SU-DHL-6 (cell line): ENCODE results near the gene DENND5A.

Experiments
- H2AFZ ChIP-seq: fragments of 200-600 bp; sonication (generic); 2 replicates; pipeline ENCODE4 v1.6.1; 2014; ENCODE audit warnings: low read depth, mild to moderate bottlenecking, moderate library complexity, mixed read lengths, antibody characterized with exemption, low read length; ENCODE audit not compliant: severe bottlenecking
- H3F3A ChIP-seq: fragments of 200-600 bp; shearing (Covaris generic); 2 replicates; pipeline ENCODE4 v1.6.0; 2016; ENCODE audit warnings: antibody characterized with exemption, mild to moderate bottlenecking; ENCODE audit not compliant: insufficient read depth
- H3K27ac ChIP-seq: fragments of 200-600 bp; sonication (generic); 2 replicates; pipeline ENCODE4 v1.5.1; 2016; ENCODE audit warnings: low read depth, mild to moderate bottlenecking, low read length, moderate library complexity, mixed read lengths
- H3K27me3 ChIP-seq: fragments of 200-600 bp; sonication (generic), shearing (Covaris generic); 2 replicates; pipeline ENCODE4 v1.6.0; 2014; ENCODE audit warnings: mild to moderate bottlenecking, low read length
- H3K36me3 ChIP-seq: fragments of 200-600 bp; sonication (generic); 2 replicates; pipeline ENCODE4 v1.6.1; 2014; ENCODE audit warnings: mild to moderate bottlenecking, low read length, mixed read lengths
- H3K4me2 ChIP-seq: fragments of 300-600, 200-600 bp; shearing (Covaris generic), sonication (generic); 2 replicates; pipeline ENCODE4 v1.6.0; 2014; ENCODE audit warnings: low read length, low read depth, mild to moderate bottlenecking; ENCODE audit not compliant: poor library complexity, severe bottlenecking
- H3K4me3 ChIP-seq: fragments of 200-600 bp; sonication (generic); 2 replicates; pipeline ENCODE4 v1.5.1; 2014; ENCODE audit warnings: antibody characterized with exemption, low read length, mild to moderate bottlenecking, mixed read lengths; ENCODE audit not compliant: insufficient read depth, poor library complexity, severe bottlenecking
- H3K79me2 ChIP-seq: fragments of 200-600 bp; sonication (generic); 2 replicates; pipeline ENCODE4 v1.6.1; 2014; ENCODE audit warnings: mild to moderate bottlenecking, low read length, moderate library complexity; ENCODE audit not compliant: insufficient read depth
- H3K9ac ChIP-seq: fragments of 200-600 bp; sonication (generic); 2 replicates; pipeline ENCODE4 v1.7.0; 2014; ENCODE audit warnings: mild to moderate bottlenecking, low read length
- H3K9me2 ChIP-seq: fragments of 200-600 bp; sonication (generic); replicated peaks from 2 replicates; pipeline ENCODE4 v1.6.1; 2014; ENCODE audit warnings: low read length; ENCODE audit not compliant: insufficient read depth
- H3K9me3 ChIP-seq: fragments of 200-600 bp; sonication (generic); 2 replicates; pipeline ENCODE4 v1.6.1; 2014; ENCODE audit warnings: low read length, mixed read lengths; ENCODE audit not compliant: insufficient read depth
- H4K20me1 ChIP-seq: fragments of 200-600 bp; sonication (generic); 2 replicates; pipeline ENCODE4 v1.6.1; 2014; ENCODE audit warnings: low read depth, mild to moderate bottlenecking, antibody characterized with exemption, low read length, moderate library complexity, mixed read lengths
- EZH2phosphoT487 ChIP-seq: fragments of 200-600 bp; sonication (generic), shearing (Covaris generic); conservative IDR thresholded peaks from 2 replicates; pipeline ENCODE4 v1.6.1; 2018; ENCODE audit warnings: mild to moderate bottlenecking, antibody characterized with exemption, low read length, moderate library complexity, mixed read lengths
- TF ChIP-seq, protein P1 (sequence below): fragments of 200-600 bp; sonication (generic); IDR thresholded peaks from one replicate; pipeline ENCODE4 v1.5.1; 2017; ENCODE audit warnings: antibody characterized with exemption, mild to moderate bottlenecking, low read length, moderate library complexity; ENCODE audit not compliant: insufficient read depth, poor library complexity, severe bottlenecking

Gene DENND5A

DNA sequence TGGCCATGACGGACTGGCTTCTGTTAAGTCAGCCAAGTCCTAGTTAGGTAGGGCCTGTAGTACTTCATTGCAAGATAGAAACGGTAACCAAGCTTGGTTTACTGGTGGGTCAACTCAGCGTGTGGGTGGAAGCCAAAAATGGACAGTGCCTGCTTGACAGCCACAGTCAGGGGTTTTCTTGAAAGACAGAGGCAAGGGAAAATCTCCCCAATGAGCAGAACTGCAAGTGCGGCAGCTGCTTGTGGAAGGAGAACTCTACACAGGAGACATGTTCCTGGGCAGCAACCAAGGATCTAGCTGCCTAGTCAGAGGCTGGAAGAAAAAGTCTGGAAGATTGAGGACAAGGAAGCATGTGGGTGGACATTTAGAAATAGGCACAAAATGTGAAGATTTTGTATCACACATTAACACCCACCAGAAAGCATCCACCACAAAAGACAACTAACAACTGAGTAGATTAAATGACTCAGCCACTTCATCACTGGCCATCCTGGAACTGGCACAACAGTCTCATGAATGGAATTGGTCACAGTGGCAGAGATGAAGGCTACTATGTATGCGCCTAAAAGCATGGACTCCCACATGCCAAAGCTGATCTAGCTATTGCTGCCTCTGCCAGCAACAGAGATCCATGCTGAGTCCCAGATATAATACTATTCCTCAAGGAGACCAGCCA lies 132.8 kb downstream of the DENND5A start:
- Histone ChIP-seq H3K9me3 (no peaks in the 10 kb centered on the region), H4K20me1 (no peaks in the 10 kb centered on the region), H3K27ac (no peak overlapping the region), H3K27me3 (no peaks in the 10 kb centered on the region), H3K9ac (no peak overlapping the region), H3K36me3 (no peaks in the 10 kb centered on the region), H3K9me2 (no peaks in the 10 kb centered on the region), H3F3A (no peaks in the 10 kb centered on the region), H2AFZ (no peak overlapping the region), H3K4me3 (no peak overlapping the region), H3K4me2 (no peak overlapping the region), H3K79me2 (no peaks in the 10 kb centered on the region)
- TF ChIP-seq, protein P1, sequence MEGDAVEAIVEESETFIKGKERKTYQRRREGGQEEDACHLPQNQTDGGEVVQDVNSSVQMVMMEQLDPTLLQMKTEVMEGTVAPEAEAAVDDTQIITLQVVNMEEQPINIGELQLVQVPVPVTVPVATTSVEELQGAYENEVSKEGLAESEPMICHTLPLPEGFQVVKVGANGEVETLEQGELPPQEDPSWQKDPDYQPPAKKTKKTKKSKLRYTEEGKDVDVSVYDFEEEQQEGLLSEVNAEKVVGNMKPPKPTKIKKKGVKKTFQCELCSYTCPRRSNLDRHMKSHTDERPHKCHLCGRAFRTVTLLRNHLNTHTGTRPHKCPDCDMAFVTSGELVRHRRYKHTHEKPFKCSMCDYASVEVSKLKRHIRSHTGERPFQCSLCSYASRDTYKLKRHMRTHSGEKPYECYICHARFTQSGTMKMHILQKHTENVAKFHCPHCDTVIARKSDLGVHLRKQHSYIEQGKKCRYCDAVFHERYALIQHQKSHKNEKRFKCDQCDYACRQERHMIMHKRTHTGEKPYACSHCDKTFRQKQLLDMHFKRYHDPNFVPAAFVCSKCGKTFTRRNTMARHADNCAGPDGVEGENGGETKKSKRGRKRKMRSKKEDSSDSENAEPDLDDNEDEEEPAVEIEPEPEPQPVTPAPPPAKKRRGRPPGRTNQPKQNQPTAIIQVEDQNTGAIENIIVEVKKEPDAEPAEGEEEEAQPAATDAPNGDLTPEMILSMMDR, result no peak
- TF ChIP-seq EZH2phosphoT487, result no peak

DNA sequence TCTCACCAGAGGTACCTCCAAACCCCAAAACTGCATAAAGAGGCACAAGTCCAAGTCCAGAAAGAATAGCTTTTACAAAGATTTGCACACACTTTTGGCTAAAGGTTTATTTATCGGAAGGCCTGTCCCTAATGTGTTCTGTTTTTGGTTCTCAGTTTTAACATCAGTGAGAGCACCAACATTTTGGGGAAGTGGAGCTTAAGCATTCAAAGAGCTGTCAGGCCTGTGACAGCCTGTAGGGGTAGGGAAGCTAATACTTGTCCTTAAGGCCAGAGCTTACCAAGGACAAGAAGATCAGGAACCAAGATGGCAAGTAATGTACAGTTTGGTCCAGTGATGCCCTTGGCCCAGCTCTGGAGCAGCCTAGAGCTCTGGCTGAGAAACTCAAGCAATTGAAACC lies 134.9 kb downstream of the DENND5A start:
- Histone ChIP-seq H2AFZ (no peak overlapping the region), H3K4me3 (no peak overlapping the region), H3F3A (no peaks in the 10 kb centered on the region), H3K27ac (no peak overlapping the region), H4K20me1 (no peaks in the 10 kb centered on the region), H3K9ac (no peak overlapping the region), H3K9me2 (no peaks in the 10 kb centered on the region), H3K36me3 (no peaks in the 10 kb centered on the region), H3K9me3 (no peaks in the 10 kb centered on the region), H3K4me2 (no peak overlapping the region), H3K27me3 (no peaks in the 10 kb centered on the region), H3K79me2 (no peaks in the 10 kb centered on the region)
- TF ChIP-seq, protein P1, result no peak
- TF ChIP-seq EZH2phosphoT487, result no peak

DNA sequence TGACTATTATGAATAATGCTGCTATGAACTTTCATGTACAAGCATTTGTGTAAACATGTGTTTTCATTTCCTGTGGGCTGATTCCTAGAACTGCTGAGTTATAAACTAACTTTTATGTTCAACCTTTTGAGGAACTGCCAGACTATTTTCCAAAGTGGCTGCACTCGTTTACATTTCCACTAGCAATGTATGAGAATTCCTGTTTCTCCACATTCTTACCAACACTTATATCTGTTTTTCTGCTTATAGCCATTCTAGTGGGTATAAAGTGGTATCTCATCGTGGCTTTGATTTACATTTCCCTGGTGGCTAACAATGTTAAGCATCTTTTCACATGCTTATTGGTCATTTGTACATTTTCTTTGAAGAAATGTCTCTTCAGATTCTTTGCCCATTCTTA lies 138.5 kb downstream of the DENND5A start:
- no peak for TF ChIP-seq EZH2phosphoT487
- TF ChIP-seq, protein P1, result no peak
- no peaks in the 10 kb centered on the region for H3F3A ChIP-seq
- no peaks in the 10 kb centered on the region for H3K27me3 ChIP-seq
- no peaks in the 10 kb centered on the region for H3K9me2 ChIP-seq
- H3K36me3 ChIP-seq, result no peaks in the 10 kb centered on the region
- no peaks in the 10 kb centered on the region for H3K9me3 ChIP-seq
- no peak overlapping the region for H3K9ac ChIP-seq
- H3K4me3 ChIP-seq, result no peak overlapping the region
- H3K27ac ChIP-seq, result no peak overlapping the region
- H3K4me2 ChIP-seq, result no peak overlapping the region
- H2AFZ ChIP-seq, result no peak overlapping the region
- no peaks in the 10 kb centered on the region for H4K20me1 ChIP-seq
- no peaks in the 10 kb centered on the region for H3K79me2 ChIP-seq
